ENCODE results near the gene TSHZ2.

TSHZ2 gene

DNA sequence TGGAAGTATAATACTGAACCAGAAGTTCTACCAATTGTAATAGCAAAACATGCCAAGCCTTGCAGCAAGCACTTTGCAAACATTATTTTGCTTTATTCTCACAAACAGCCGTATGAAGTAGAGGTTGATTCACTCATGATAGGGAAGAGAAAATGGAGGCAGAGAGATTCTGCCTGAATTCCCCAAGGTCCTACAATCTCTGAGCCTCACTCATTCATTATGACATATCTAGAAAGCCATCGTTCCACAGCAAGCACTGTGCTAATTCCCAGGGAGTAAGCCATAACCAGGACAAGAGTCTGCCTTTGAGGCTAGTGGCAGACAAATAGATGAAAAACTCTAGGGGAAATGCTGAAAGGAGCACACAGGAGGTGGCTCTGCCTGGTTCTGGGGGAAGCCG, 288.0 kb downstream of the TSHZ2 start:
- Histone ChIP-seq H3K27me3 (ENCODE audit: insufficient read depth, low read length) (0 out of 2 replicates have a peak, but pooled peaks cover 3% of the 10 kb centered on the region), H3K36me3 (ENCODE audit: insufficient read depth, low read length) (no peaks in the 10 kb centered on the region), H3K9ac (ENCODE audit: low read length) (no peak overlapping the region), H3K9me3 (ENCODE audit: low read length) (no peaks in the 10 kb centered on the region), H4K20me1 (ENCODE audit: insufficient read depth, low read length) (no peaks in the 10 kb centered on the region), H2AFZ (ENCODE audit: low read length) (no peak overlapping the region), H3K9me2 (ENCODE audit: low read depth, low read length) (no peaks in the 10 kb centered on the region), H3K79me2 (ENCODE audit: insufficient read depth, low read length) (no peaks in the 10 kb centered on the region), H3K4me2 (ENCODE audit: low read length) (no peak overlapping the region), H3K4me1 (ENCODE audit: insufficient read depth, low read length, severe bottlenecking) (no peaks in the 10 kb centered on the region), H3K27ac (ENCODE audit: low read depth, low read length, poor library complexity, severe bottlenecking) (no peak overlapping the region), H3F3A (ENCODE audit: insufficient read depth, low read length) (no peaks in the 10 kb centered on the region), H3K4me3 (ENCODE audit: low read depth, low read length, poor library complexity, severe bottlenecking) (no peak overlapping the region)
- TF ChIP-seq, protein P1, sequence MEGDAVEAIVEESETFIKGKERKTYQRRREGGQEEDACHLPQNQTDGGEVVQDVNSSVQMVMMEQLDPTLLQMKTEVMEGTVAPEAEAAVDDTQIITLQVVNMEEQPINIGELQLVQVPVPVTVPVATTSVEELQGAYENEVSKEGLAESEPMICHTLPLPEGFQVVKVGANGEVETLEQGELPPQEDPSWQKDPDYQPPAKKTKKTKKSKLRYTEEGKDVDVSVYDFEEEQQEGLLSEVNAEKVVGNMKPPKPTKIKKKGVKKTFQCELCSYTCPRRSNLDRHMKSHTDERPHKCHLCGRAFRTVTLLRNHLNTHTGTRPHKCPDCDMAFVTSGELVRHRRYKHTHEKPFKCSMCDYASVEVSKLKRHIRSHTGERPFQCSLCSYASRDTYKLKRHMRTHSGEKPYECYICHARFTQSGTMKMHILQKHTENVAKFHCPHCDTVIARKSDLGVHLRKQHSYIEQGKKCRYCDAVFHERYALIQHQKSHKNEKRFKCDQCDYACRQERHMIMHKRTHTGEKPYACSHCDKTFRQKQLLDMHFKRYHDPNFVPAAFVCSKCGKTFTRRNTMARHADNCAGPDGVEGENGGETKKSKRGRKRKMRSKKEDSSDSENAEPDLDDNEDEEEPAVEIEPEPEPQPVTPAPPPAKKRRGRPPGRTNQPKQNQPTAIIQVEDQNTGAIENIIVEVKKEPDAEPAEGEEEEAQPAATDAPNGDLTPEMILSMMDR (IDR thresholded peaks at IDR 0.05; ENCODE audit: low read length), result no peak
- TF ChIP-seq EZH2 (IDR thresholded peaks at IDR 0.05; ENCODE audit: borderline replicate concordance, low read length), result no peak

DNA sequence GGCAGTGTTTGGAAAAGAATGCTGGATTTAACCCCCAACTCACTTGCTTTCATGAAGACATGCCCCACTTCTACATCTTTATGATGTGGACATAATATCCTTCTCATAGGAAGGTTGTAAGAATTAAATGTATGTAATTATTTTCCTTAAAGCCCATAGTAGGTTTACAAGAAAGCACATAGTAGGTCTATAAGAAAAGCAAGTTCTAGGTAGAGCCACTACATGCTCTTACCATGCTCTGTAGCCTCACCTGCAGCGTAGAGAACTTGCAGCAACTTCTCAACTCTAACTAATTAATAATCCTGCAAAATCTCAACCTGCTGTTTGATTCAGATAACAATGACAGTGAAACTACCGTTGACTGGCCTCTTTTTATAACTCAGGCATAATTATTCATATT, 288.4 kb downstream of the TSHZ2 start:
- Histone ChIP-seq H3K9me2 (ENCODE audit: low read depth, low read length) (no peaks in the 10 kb centered on the region), H4K20me1 (ENCODE audit: insufficient read depth, low read length) (no peaks in the 10 kb centered on the region), H3K27me3 (ENCODE audit: insufficient read depth, low read length) (0 out of 2 replicates have a peak, but pooled peaks cover 3% of the 10 kb centered on the region), H3K4me2 (ENCODE audit: low read length) (no peak overlapping the region), H3K4me1 (ENCODE audit: insufficient read depth, low read length, severe bottlenecking) (no peaks in the 10 kb centered on the region), H3K27ac (ENCODE audit: low read depth, low read length, poor library complexity, severe bottlenecking) (no peak overlapping the region), H3F3A (ENCODE audit: insufficient read depth, low read length) (no peaks in the 10 kb centered on the region), H3K9ac (ENCODE audit: low read length) (no peak overlapping the region), H3K79me2 (ENCODE audit: insufficient read depth, low read length) (no peaks in the 10 kb centered on the region), H3K9me3 (ENCODE audit: low read length) (no peaks in the 10 kb centered on the region), H2AFZ (ENCODE audit: low read length) (no peak overlapping the region), H3K36me3 (ENCODE audit: insufficient read depth, low read length) (no peaks in the 10 kb centered on the region), H3K4me3 (ENCODE audit: low read depth, low read length, poor library complexity, severe bottlenecking) (no peak overlapping the region)
- TF ChIP-seq EZH2 (IDR thresholded peaks at IDR 0.05; ENCODE audit: borderline replicate concordance, low read length), result no peak
- TF ChIP-seq, protein P1 (IDR thresholded peaks at IDR 0.05; ENCODE audit: low read length), result no peak

DNA sequence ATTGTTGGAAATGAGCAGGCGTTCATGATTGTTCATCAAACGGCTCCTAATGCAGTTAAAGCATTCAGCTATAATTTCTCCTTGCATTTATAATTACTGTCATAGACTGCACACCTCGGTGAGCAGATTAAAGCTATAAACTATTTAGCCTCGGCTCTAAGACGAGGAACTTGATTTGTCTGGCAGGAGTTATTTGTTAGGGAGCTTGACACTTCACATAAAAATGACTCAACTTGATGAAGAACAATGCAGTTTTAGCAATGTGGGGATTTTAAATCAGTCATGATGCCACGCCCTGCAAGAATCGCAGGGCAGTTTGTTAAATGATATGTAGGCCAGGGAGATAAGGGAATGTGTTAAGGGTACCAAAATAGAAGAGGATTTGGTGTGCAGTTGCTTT, 290.2 kb downstream of the TSHZ2 start:
- Histone ChIP-seq H3K36me3 (ENCODE audit: insufficient read depth, low read length) (no peaks in the 10 kb centered on the region), H3K4me1 (ENCODE audit: insufficient read depth, low read length, severe bottlenecking) (no peaks in the 10 kb centered on the region), H3K4me3 (ENCODE audit: low read depth, low read length, poor library complexity, severe bottlenecking) (no peak overlapping the region), H2AFZ (ENCODE audit: low read length) (no peak overlapping the region), H3K9ac (ENCODE audit: low read length) (no peak overlapping the region), H3K79me2 (ENCODE audit: insufficient read depth, low read length) (no peaks in the 10 kb centered on the region), H3F3A (ENCODE audit: insufficient read depth, low read length) (no peaks in the 10 kb centered on the region), H3K27me3 (ENCODE audit: insufficient read depth, low read length) (0 out of 2 replicates have a peak, but pooled peaks cover 3% of the 10 kb centered on the region), H4K20me1 (ENCODE audit: insufficient read depth, low read length) (no peaks in the 10 kb centered on the region), H3K9me3 (ENCODE audit: low read length) (no peaks in the 10 kb centered on the region), H3K27ac (ENCODE audit: low read depth, low read length, poor library complexity, severe bottlenecking) (no peak overlapping the region), H3K4me2 (ENCODE audit: low read length) (no peak overlapping the region), H3K9me2 (ENCODE audit: low read depth, low read length) (no peaks in the 10 kb centered on the region)
- TF ChIP-seq, protein P1 (IDR thresholded peaks at IDR 0.05; ENCODE audit: low read length), result no peak
- TF ChIP-seq EZH2 (IDR thresholded peaks at IDR 0.05; ENCODE audit: borderline replicate concordance, low read length), result no peak

Data from OCI-LY1 (cell line).